DND-41 (cell line): ENCODE results near the gene SLC50A1.

Experiments used
- ATAC-seq: fragments of 200-7000 bp; cut with Tn5 transposase; 3 replicates; pipeline ENCODE4 v1.9.1; 2021; ENCODE audit warnings: low read depth; ENCODE audit not compliant: insufficient read depth
- DNase-seq: peaks from one replicate; pipeline ENCODE4 v3.0.0-alpha.2; 2020
- H2AFZ ChIP-seq: 2 replicates; pipeline ENCODE4 v1.6.0; 2012; ENCODE audit warnings: low read depth, low read length
- H3K27ac ChIP-seq: 2 replicates; pipeline ENCODE4 v1.5.1; 2012; ENCODE audit warnings: low read length, inconsistent platforms
- H3K27me3 ChIP-seq: fragments of 200-600 bp; sonication (generic); 2 replicates; pipeline ENCODE4 v1.6.0; 2012; ENCODE audit warnings: low read length, mild to moderate bottlenecking, inconsistent platforms; ENCODE audit not compliant: insufficient read depth, poor library complexity
- H3K36me3 ChIP-seq: 2 replicates; pipeline ENCODE4 v1.5.1; 2012; ENCODE audit warnings: low read length, inconsistent platforms; ENCODE audit not compliant: insufficient read depth
- H3K4me1 ChIP-seq: 2 replicates; pipeline ENCODE4 v1.5.1; 2012; ENCODE audit warnings: mild to moderate bottlenecking, low read length; ENCODE audit not compliant: insufficient read depth
- H3K4me2 ChIP-seq: 2 replicates; pipeline ENCODE4 v1.6.0; 2012; ENCODE audit warnings: mild to moderate bottlenecking, moderate library complexity, low read length, inconsistent platforms; ENCODE audit not compliant: insufficient read depth
- H3K4me3 ChIP-seq, 2 experiments: fragments of 200-600 bp in 1 of 2; shearing (Covaris generic) in 1 of 2; 2 replicates each; pipeline ENCODE4 v1.5.1; 2012 to 2016; ENCODE audit warnings: inconsistent platforms in 2 of 2, low read length in 2 of 2, mild to moderate bottlenecking in 2 of 2, low read depth in 1 of 2, moderate library complexity in 1 of 2
- H3K79me2 ChIP-seq: 2 replicates; pipeline ENCODE4 v1.6.0; 2012; ENCODE audit warnings: low read length, inconsistent platforms; ENCODE audit not compliant: insufficient read depth
- H3K9ac ChIP-seq: 2 replicates; pipeline ENCODE4 v1.6.0; 2012; ENCODE audit warnings: low read depth, mild to moderate bottlenecking, inconsistent platforms, low read length, moderate library complexity
- H3K9me3 ChIP-seq: 2 replicates; pipeline ENCODE4 v1.5.1; 2012; ENCODE audit warnings: low read length, moderate library complexity, mild to moderate bottlenecking, inconsistent platforms; ENCODE audit not compliant: insufficient read depth, severe bottlenecking
- H4K20me1 ChIP-seq: 2 replicates; pipeline ENCODE4 v1.6.0; 2012; ENCODE audit warnings: low read length; ENCODE audit not compliant: insufficient read depth
- CTCF ChIP-seq: IDR thresholded peaks from 2 replicates; pipeline ENCODE4 v1.5.1; 2012; ENCODE audit warnings: borderline replicate concordance, low read length, moderate library complexity, mild to moderate bottlenecking; ENCODE audit not compliant: poor library complexity, severe bottlenecking; ENCODE audit errors: extremely low read depth
- EZH2 ChIP-seq: IDR thresholded peaks from 3 replicates; pipeline ENCODE4 v1.6.1; 2012; ENCODE audit warnings: borderline replicate concordance, low read depth, mild to moderate bottlenecking, moderate library complexity, low read length, inconsistent platforms; ENCODE audit not compliant: severe bottlenecking

Gene SLC50A1

GRCh38 chr1:155176544-155177071 lies 41.0 kb downstream of the SLC50A1 start:
- peaks cover 45% of the 10 kb centered on the region for H3K4me1 ChIP-seq
- peak overlapping the region; percentile 73 for H2AFZ ChIP-seq
- ATAC-seq (peak; percentile 69), DNase-seq (peak; percentile 89)
- no peaks in the 10 kb centered on the region for H3K27me3 ChIP-seq
- no peaks in the 10 kb centered on the region for H4K20me1 ChIP-seq
- H3K4me3 ChIP-seq: peak overlapping the region in 1 of 2 experiments; percentile 24; a peak in 2 of 4 replicates
- H3K9me3 ChIP-seq: no peaks in the 10 kb centered on the region
- H3K4me2 ChIP-seq: peak overlapping the region; percentile 49
- peaks cover 15% of the 10 kb centered on the region for H3K79me2 ChIP-seq
- peak overlapping the region; percentile 70 for H3K27ac ChIP-seq
- TF ChIP-seq EZH2 (no peak), CTCF (peak; percentile 98)
- peaks cover 12% of the 10 kb centered on the region; the same call in 1 of the 2 replicates for H3K36me3 ChIP-seq
- H3K9ac ChIP-seq: peak overlapping the region; percentile 19; the same call in 1 of the 2 replicates

- H3K4me2 ChIP-seq: peak overlapping the region; percentile 49
- peak overlapping the region; percentile 19; the same call in 1 of the 2 replicates for H3K9ac ChIP-seq
- H3K4me3 ChIP-seq: peak overlapping the region in 1 of 2 experiments; percentile 24; a peak in 1 of 4 replicates
- TF ChIP-seq EZH2 (no peak), CTCF (no peak)
- H3K36me3 ChIP-seq: peaks cover 12% of the 10 kb centered on the region; the same call in 1 of the 2 replicates
- peak overlapping the region; percentile 73 for H2AFZ ChIP-seq
- peaks cover 38% of the 10 kb centered on the region for H3K4me1 ChIP-seq
- peaks cover 7% of the 10 kb centered on the region for H3K79me2 ChIP-seq
- no peaks in the 10 kb centered on the region for H4K20me1 ChIP-seq
- no peak for DNase-seq
- no peaks in the 10 kb centered on the region for H3K27me3 ChIP-seq
- peak overlapping the region; percentile 70 for H3K27ac ChIP-seq
- no peak for ATAC-seq
- H3K9me3 ChIP-seq: no peaks in the 10 kb centered on the region
Measured at GRCh38 chr1:155177192-155177917, 41.7 kb downstream of the SLC50A1 start.

GRCh38 chr1:155177918-155178281 lies 42.2 kb downstream of the SLC50A1 start:
- Histone ChIP-seq H3K36me3 (peaks cover 12% of the 10 kb centered on the region; the same call in 1 of the 2 replicates), H3K9me3 (no peaks in the 10 kb centered on the region), H3K4me1 (peaks cover 35% of the 10 kb centered on the region), H3K27me3 (no peaks in the 10 kb centered on the region), H3K9ac (no peak overlapping the region), H4K20me1 (no peaks in the 10 kb centered on the region), H3K4me3 (no peak overlapping the region), H3K4me2 (no peak overlapping the region), H3K27ac (no peak overlapping the region), H3K79me2 (peaks cover 2% of the 10 kb centered on the region), H2AFZ (no peak overlapping the region)
- no peak for TF ChIP-seq CTCF
- no peak for TF ChIP-seq EZH2
- DNase-seq (no peak), ATAC-seq (no peak)
